HT1080 (cell line): ENCODE measurements around the gene PRDM12. TPM values are rescaled to one million over a fixed set of nuclear protein-coding genes. Genes with fewer than 3 reads are reported as not detected.

Source experiments
- DNase-seq: peaks from one replicate; pipeline ENCODE4 v3.0.0-alpha.2; 2015; ENCODE audit warnings: low read depth
- small RNA-seq: library from RNA; depleted of rRNA; stranded (forward); fragments of <200 nt; gene quantifications from one replicate; pipeline ENCODE3, GENCODE V24; 2014
- total RNA-seq: library from RNA; depleted of rRNA; stranded (reverse); fragments of >200 nt; shearing (Covaris generic); gene quantifications from 2 replicates; pipeline ENCODE4 v1.2.3, GENCODE V29; 2014; rRNA removed

The PRDM12 gene
- total RNA-seq, 1 experiment from 2014 or later, result 0.10 TPM

DNA sequence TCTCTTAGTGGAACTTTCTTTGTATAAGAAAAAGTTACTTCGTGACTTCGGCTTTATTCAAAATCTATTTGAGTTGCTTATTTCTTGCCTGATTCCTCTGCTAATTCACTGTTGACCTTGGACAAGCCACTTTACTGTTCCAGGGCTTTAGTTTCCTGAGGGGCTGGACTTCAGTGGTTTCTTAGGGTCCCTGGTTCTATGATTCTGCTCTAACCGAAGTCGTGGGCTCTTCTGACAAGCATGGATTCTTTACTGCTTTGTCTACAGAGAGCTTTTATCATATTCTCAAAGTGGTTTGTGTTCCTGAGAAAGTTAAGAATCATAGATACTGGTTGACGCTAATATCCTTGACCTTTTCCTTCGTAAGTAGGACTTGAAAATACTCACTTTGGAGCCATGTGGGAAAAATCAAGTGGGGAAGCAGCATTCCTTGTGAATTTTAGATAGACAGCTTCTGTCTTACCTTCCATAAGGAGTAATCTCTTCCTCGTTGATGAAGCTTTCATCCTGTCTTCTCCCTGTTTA is 50.3 kb downstream of the PRDM12 start:
- no peak for DNase-seq

DNA sequence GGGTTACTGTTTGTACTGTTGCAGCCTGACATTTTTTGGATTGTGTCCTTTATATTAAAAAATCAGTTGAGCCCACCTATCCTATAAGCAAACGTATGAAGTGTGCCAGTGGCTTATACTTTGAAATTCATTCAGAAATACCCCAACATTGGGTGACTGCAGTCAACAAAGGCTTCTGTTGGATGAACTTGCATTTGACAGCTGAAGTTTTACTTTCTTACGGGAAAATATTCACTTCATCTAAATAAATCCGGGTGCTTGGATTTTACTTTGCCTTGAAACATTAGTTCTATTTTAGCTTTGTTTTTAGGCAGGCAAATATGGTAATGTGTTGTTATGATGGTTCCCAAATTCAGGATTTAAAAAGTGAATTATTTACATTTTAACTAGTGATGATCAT is 50.9 kb downstream of the PRDM12 start:
- DNase-seq, result no peak

DNA sequence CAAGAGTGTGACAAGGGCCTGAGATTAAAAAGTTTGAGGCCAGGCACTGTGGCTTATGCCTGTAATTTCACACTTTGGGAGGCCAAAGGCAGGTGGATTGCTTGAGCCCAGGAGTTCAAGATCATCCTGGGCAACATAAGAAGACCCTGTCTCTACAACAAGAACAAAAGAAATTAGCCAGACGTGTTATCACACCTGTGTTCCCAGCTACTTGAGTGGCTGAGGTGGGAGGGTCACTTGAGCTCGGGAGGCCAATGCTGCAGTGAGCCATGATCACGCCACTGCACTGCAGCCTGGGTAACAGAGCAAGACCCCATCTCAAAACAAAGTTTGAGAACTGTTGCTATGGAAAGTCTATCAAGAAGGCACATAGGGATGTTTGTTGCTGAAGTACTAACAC is 54.2 kb downstream of the PRDM12 start:
- DNase-seq, result no peak

DNA sequence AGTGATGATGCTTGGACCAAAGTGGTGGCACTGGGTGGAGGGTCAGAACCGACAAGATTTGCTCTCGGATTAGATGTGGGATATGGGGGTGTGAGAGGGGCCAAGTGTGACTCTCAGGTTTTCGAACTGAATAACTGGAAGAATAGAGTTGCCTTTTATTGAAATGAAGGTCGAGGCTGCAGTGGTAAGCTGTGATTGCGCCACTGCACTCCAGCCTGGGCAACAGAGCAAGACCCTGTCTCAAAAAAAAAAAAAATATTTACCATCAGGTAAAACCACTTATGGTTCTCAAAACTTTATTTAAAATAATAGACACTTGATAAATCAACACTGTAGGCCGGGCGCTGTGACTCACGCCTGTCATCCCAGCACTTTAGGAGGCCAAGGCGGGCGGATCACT is 56.4 kb downstream of the PRDM12 start:
- DNase-seq, result no peak

DNA sequence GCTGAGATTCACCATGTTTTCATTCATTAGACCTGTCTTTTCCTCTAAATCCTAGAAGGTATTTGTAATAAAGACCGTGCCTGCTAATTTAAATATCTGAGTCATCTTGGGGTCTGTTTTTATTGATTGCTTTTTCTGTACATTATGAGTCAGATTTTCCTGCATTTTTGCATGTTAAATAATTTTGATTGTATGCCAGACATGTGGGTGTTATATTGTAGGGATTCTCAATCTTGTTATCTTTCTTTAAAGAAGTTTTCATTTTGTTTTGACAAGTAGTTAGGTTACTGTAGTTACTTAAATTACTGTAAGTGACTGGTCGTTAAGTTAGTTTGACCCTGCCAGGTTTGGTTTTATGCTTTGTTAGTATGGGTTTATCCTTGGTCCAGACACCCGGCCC is 64.3 kb downstream of the PRDM12 start:
- DNase-seq, result peak; percentile 30

DNA sequence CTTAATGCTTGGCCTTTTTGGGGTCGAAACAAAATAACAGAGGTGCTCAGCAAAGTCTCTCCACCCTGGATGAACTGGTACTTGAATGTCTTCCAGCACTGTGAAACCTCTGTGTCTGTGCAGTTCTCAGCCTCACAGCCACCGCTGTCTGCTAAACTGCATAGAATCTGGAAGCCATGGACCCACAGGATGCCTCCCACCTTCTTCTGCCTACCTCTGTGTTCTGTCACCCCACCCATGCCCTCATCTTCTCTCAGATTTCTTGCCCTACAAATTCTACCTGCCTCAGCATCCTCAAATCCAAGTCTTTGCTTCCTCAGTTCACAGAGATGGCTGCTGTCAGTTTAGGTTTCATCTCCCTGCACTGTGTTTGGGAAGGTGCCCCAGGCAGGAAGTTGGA is 64.8 kb downstream of the PRDM12 start:
- DNase-seq, result no peak

DNA sequence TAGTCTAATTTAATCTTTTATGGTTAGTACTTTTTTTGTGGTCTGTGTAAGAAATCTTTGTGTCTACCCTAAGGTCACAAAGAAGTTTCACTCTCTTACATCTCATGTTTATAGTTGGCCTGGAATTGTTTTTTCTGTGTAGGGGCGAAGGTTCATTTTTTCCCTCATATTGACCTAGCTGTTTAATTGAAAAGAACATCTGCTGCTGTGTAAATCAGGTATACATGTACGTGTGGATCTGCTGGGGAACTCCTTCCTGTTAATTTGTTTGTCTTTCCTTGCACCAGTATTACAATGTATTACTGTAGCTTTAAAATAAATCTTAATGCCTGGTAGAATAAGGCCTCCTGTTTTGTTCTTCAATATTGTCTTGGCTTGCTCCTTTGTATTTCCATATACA is 67.0 kb downstream of the PRDM12 start:
- DNase-seq, result no peak

DNA sequence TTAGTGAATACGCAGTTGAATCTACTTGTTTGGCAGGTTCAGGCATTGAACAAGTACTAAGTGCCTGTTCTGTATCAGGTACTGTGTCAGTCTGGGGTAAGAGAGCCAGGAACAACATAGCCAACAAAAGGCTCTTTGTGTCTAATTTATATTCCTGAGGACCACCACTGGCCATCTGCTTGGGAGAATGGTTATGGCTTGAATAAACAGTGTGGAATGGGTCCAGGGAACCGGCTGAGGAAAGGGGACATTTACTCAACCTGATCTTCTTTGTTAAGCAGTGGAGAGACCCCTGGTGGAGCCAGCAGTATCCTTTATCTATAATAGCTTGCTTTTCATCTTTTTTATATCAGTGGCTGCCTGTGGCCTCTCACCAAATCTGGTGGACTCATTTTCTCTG is 67.7 kb downstream of the PRDM12 start:
- peak; percentile 38 for DNase-seq

Small RNAs within 50 kb of the gene (small RNA-seq; reads per million reads assigned to genes)
- gene AL359092.1 (not detected), gene MIR6856 (not detected)

Other genes with a start within 250 kb of the PRDM12 start
- gene ASS1, start 219.6 kb upstream of the PRDM12 start, total RNA-seq, result 2.6 and 2.7 TPM in 2 replicates
- 113 TPM in 2 replicates for gene FUBP3, start 85.0 kb upstream of the PRDM12 start, total RNA-seq
- 65.0 and 69.6 TPM in 2 replicates for gene EXOSC2, start 29.2 kb downstream of the PRDM12 start, total RNA-seq
- gene ABL1, start 170.7 kb downstream of the PRDM12 start, total RNA-seq, result 35.7 and 41.5 TPM in 2 replicates
- gene QRFP, start 232.2 kb downstream of the PRDM12 start, total RNA-seq, result not detected in 2 replicates